Stimulated activated naive CD8-positive, alpha-beta T cell treated with anti-CD3 and anti-CD28 coated beads, Interleukin-15, amount 100 ng/mL, for 72 hours (primary cell): ENCODE data around the gene ANKRD17.
"Not testable (repeated sequence)": the region's sequence is repeated elsewhere in the genome, so short reads cannot be mapped to it uniquely, and the experiment has no call there.

Experiments
- ATAC-seq: fragments of 150-1000 bp; cut with Tn5 transposase; 2 replicates; pipeline ENCODE4 v1.10.0; 2021; ENCODE audit warnings: mild to moderate bottlenecking, moderate library complexity
- DNase-seq, 2 donors: peaks; one replicate each; pipeline ENCODE4 v3.0.0; 2021 to 2022
- H3K27ac Mint-ChIP-seq, 2 donors: one replicate each; pipeline ENCODE4 v1.8.0; 2022; ENCODE audit warnings: mild to moderate bottlenecking in 2 of 2, mixed read lengths in 2 of 2, moderate library complexity in 2 of 2
- H3K27me3 Mint-ChIP-seq: one replicate; pipeline ENCODE4 v1.8.0; 2022; ENCODE audit warnings: mixed read lengths
- H3K4me1 Mint-ChIP-seq: one replicate; pipeline ENCODE4 v1.8.0; 2022; ENCODE audit warnings: mild to moderate bottlenecking, mixed read lengths
- H3K4me3 Mint-ChIP-seq, 2 donors: one replicate each; pipeline ENCODE4 v1.8.0; 2022; ENCODE audit warnings: mild to moderate bottlenecking in 2 of 2, mixed read lengths in 2 of 2, moderate library complexity in 1 of 2
- H3K9me3 Mint-ChIP-seq, 2 donors: one replicate each; pipeline ENCODE4 v1.8.0; 2022; ENCODE audit warnings: mixed read lengths in 2 of 2

ANKRD17 gene

GRCh38 chr4:73255847-73256246 is 2.8 kb downstream of the ANKRD17 start:
- peak overlapping the region in 1 of 2 donors; percentile 76 for H3K27ac Mint-ChIP-seq
- DNase-seq, ATAC-seq, H3K27me3 Mint-ChIP-seq, H3K9me3 Mint-ChIP-seq: not testable (repeated sequence)
- peaks cover 44% of the 10 kb centered on the region for H3K4me1 Mint-ChIP-seq
- H3K4me3 Mint-ChIP-seq = peak overlapping the region; percentile 24 to 100

GRCh38 chr4:73252001-73252400 is 6.6 kb downstream of the ANKRD17 start:
- no peaks in the 10 kb centered on the region for H3K9me3 Mint-ChIP-seq
- no peak overlapping the region for H3K27ac Mint-ChIP-seq
- no peak for DNase-seq
- H3K4me1 Mint-ChIP-seq = peaks cover 47% of the 10 kb centered on the region
- peak; percentile 76 for ATAC-seq
- H3K27me3 Mint-ChIP-seq = no peaks in the 10 kb centered on the region
- H3K4me3 Mint-ChIP-seq = no peak overlapping the region

GRCh38 chr4:73251384-73251783 is 7.2 kb downstream of the ANKRD17 start:
- Mint-ChIP-seq H3K4me1 (peaks cover 46% of the 10 kb centered on the region), H3K9me3 (no peaks in the 10 kb centered on the region), H3K27me3 (no peaks in the 10 kb centered on the region), H3K27ac (no peak overlapping the region), H3K4me3 (no peak overlapping the region)
- ATAC-seq = no peak
- no peak for DNase-seq

GRCh38 chr4:73250642-73251041 is 8.0 kb downstream of the ANKRD17 start:
- no peak for DNase-seq
- no peaks in the 10 kb centered on the region for H3K9me3 Mint-ChIP-seq
- no peak overlapping the region for H3K27ac Mint-ChIP-seq
- no peaks in the 10 kb centered on the region for H3K27me3 Mint-ChIP-seq
- no peak for ATAC-seq
- no peak overlapping the region for H3K4me3 Mint-ChIP-seq
- H3K4me1 Mint-ChIP-seq = peaks cover 52% of the 10 kb centered on the region

- no peaks in the 10 kb centered on the region for H3K9me3 Mint-ChIP-seq
- H3K4me1 Mint-ChIP-seq = peaks cover 58% of the 10 kb centered on the region
- ATAC-seq = no peak
Observed at GRCh38 chr4:73248821-73249220, 9.8 kb downstream of the ANKRD17 start.

GRCh38 chr4:73248416-73248815 is 10.2 kb downstream of the ANKRD17 start:
- H3K4me3 Mint-ChIP-seq = no peak overlapping the region
- H3K4me1 Mint-ChIP-seq = peaks cover 57% of the 10 kb centered on the region
- no peak for ATAC-seq
- no peak overlapping the region for H3K27ac Mint-ChIP-seq
- H3K27me3 Mint-ChIP-seq = no peaks in the 10 kb centered on the region
- DNase-seq = no peak
- H3K9me3 Mint-ChIP-seq = no peaks in the 10 kb centered on the region

More at GRCh38 chr4:73248821-73249220, 9.8 kb downstream of the ANKRD17 start:
- no peak overlapping the region for H3K27ac Mint-ChIP-seq
- no peaks in the 10 kb centered on the region for H3K27me3 Mint-ChIP-seq
- H3K4me3 Mint-ChIP-seq = no peak overlapping the region
- DNase-seq = no peak

GRCh38 chr4:73247100-73247499 is 11.5 kb downstream of the ANKRD17 start:
- no peaks in the 10 kb centered on the region for H3K27me3 Mint-ChIP-seq
- no peaks in the 10 kb centered on the region for H3K9me3 Mint-ChIP-seq
- no peak for DNase-seq
- H3K4me1 Mint-ChIP-seq = peaks cover 57% of the 10 kb centered on the region
- H3K4me3 Mint-ChIP-seq = no peak overlapping the region
- no peak overlapping the region for H3K27ac Mint-ChIP-seq
- no peak for ATAC-seq

- DNase-seq (no peak), ATAC-seq (no peak)
- peaks cover 57% of the 10 kb centered on the region for H3K4me1 Mint-ChIP-seq
- no peaks in the 10 kb centered on the region for H3K9me3 Mint-ChIP-seq
- H3K4me3 Mint-ChIP-seq = peak overlapping the region in 1 of 2 donors; percentile 40
- H3K27ac Mint-ChIP-seq = no peak overlapping the region
- no peaks in the 10 kb centered on the region for H3K27me3 Mint-ChIP-seq
Observed at GRCh38 chr4:73245955-73246354, 12.6 kb downstream of the ANKRD17 start.

GRCh38 chr4:73244945-73245601 is 13.5 kb downstream of the ANKRD17 start:
- H3K9me3 Mint-ChIP-seq = no peaks in the 10 kb centered on the region
- ATAC-seq (no peak), DNase-seq (no peak)
- H3K27ac Mint-ChIP-seq = peak overlapping the region in 1 of 2 donors; percentile 48
- peaks cover 49% of the 10 kb centered on the region for H3K4me1 Mint-ChIP-seq
- no peak overlapping the region for H3K4me3 Mint-ChIP-seq
- H3K27me3 Mint-ChIP-seq = no peaks in the 10 kb centered on the region

- Mint-ChIP-seq H3K27ac (no peak overlapping the region), H3K27me3 (no peaks in the 10 kb centered on the region), H3K9me3 (no peaks in the 10 kb centered on the region), H3K4me1 (peaks cover 38% of the 10 kb centered on the region), H3K4me3 (no peak overlapping the region)
- ATAC-seq (no peak), DNase-seq (no peak)
Observed at GRCh38 chr4:73237044-73237443, 21.6 kb downstream of the ANKRD17 start.

- Mint-ChIP-seq H3K27ac (no peak overlapping the region), H3K27me3 (no peaks in the 10 kb centered on the region), H3K4me1 (peaks cover 34% of the 10 kb centered on the region), H3K9me3 (no peaks in the 10 kb centered on the region), H3K4me3 (no peak overlapping the region)
- ATAC-seq = no peak
- DNase-seq = no peak
Observed at GRCh38 chr4:73236151-73236550, 22.4 kb downstream of the ANKRD17 start.

GRCh38 chr4:73234712-73235111 is 23.9 kb downstream of the ANKRD17 start:
- DNase-seq = no peak
- Mint-ChIP-seq H3K27ac (peak overlapping the region in 1 of 2 donors; percentile 72), H3K27me3 (no peaks in the 10 kb centered on the region), H3K4me1 (peaks cover 30% of the 10 kb centered on the region), H3K4me3 (no peak overlapping the region), H3K9me3 (no peaks in the 10 kb centered on the region)
- no peak for ATAC-seq

GRCh38 chr4:73231518-73232487 is 26.8 kb downstream of the ANKRD17 start:
- peak overlapping the region in 1 of 2 donors; percentile 25 for H3K27ac Mint-ChIP-seq
- no peaks in the 10 kb centered on the region for H3K9me3 Mint-ChIP-seq
- peaks cover 6% of the 10 kb centered on the region for H3K4me1 Mint-ChIP-seq
- no peak for DNase-seq
- H3K4me3 Mint-ChIP-seq = no peak overlapping the region
- no peaks in the 10 kb centered on the region for H3K27me3 Mint-ChIP-seq
- no peak for ATAC-seq

GRCh38 chr4:73230865-73231517 is 27.6 kb downstream of the ANKRD17 start:
- Mint-ChIP-seq H3K4me3 (no peak overlapping the region), H3K27ac (peak overlapping the region in 1 of 2 donors; percentile 25), H3K27me3 (no peaks in the 10 kb centered on the region), H3K4me1 (peaks cover 6% of the 10 kb centered on the region), H3K9me3 (no peaks in the 10 kb centered on the region)
- no peak for ATAC-seq
- DNase-seq = no peak

GRCh38 chr4:73228800-73229199 is 29.8 kb downstream of the ANKRD17 start:
- not testable (repeated sequence) for H3K4me3 Mint-ChIP-seq, H3K9me3 Mint-ChIP-seq, H3K27me3 Mint-ChIP-seq, ATAC-seq, DNase-seq, H3K27ac Mint-ChIP-seq
- peaks cover 13% of the 10 kb centered on the region for H3K4me1 Mint-ChIP-seq

- DNase-seq (no peak), ATAC-seq (no peak)
- Mint-ChIP-seq H3K9me3 (no peaks in the 10 kb centered on the region), H3K4me1 (peaks cover 22% of the 10 kb centered on the region), H3K4me3 (no peak overlapping the region), H3K27me3 (no peaks in the 10 kb centered on the region), H3K27ac (peak overlapping the region in 1 of 2 donors; percentile 52)
Observed at GRCh38 chr4:73224886-73225285, 33.7 kb downstream of the ANKRD17 start.
